Dermis blood vessel endothelial cell (primary cell): ENCODE results near the gene MYOZ3. TPM values are rescaled to one million over a fixed set of nuclear protein-coding genes. Genes with fewer than 3 reads are reported as not detected.
A peak's percentile ranks its signal among the peaks of the same experiment; 100 is the strongest.

Experiments used
- DNase-seq: peaks from one replicate; pipeline ENCODE4 v3.0.0; 2010
- total RNA-seq: library from RNA; depleted of rRNA; stranded (reverse); fragments of >200 nt; gene quantifications from 2 replicates; pipeline ENCODE4 v1.2.3, GENCODE V29; 2014

Gene MYOZ3
- total RNA-seq, 1 donor from 2014 or later, result 0.17 TPM

DNA sequence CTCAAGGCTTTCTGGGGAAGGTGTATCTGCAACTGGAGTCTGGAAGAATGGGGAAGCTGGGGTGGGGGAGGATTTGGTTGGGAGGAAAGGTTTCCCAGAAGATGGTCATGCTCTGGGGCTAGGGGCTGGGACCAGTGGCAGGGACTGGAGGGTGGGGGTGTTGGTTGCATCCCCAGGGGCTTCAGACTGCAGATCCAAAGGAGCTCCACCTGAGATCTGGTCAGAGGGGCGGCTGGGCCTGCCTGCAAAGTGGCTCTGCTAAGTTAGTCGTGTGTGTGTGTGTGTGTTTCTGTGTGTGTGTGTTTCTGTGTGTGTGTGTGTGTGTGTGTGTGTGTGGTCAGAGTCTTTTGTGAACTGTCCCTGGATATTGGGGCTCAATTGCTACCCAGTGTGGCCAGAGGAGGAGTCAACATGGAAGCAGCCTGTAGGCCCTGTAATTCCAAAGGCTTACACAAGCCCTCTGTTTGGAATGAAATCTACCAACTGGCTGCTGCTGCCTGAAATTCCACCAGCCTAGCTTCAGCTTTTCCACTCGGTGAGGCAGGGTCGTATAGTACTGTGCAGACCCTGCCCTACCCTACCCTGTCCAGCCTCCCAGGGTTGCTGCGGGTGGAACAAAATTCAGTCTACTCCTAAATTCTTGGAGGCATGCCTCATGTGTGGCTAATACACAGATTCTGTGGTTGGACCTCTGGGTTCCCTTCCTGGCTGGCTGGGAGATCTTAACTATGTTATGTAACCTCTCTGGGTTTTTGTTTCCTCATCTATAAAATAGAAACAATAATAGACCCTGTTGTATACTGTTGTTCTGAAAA lies 33.1 kb upstream of the MYOZ3 start:
- DNase-seq, result no peak

DNA sequence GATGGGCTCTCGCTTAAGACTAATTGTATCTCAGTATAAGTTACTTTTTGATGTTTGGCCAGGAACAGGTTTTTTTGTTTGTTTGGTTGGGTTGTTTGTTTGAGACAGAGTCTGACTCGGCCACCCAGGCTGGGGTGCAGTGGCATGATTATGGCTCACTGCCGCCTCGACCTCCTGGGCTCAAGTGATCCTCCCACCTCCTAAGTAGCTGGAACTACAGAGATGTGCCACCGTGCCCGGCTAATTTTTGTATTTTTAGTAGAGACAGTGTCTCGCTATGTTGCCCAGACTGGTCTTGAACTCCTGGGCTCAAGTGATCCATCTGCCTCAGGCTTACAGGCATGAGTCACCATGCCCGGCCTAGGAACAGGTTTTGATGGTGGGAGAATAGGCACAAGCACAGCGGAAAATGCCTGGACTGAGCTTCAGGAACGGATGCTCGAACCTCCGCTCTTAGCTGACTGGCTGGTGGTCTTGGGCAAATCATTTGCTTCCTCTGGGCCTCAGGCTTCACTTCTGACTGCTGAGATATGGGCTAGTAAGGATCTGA lies 32.0 kb upstream of the MYOZ3 start:
- no peak for DNase-seq

DNA sequence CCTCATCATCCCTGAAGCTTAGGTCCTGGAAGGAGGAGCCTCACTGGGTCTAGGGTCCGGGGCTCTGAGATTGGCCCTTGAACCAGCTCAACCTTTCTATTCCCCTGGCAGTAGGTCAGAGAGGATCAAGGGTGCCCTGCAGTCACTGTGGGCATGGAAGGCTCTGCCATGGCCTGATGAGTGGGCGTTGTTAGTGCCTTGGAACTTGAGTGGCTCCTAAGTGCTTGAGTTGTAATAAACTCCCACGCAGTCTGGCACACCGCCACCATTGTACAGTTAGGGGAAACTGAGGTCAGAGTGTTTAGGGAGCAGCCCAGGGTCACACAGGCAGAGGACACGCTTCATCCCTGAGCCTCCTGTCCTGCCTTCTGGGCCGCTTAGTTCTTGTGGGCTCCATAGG lies 31.0 kb upstream of the MYOZ3 start:
- no peak for DNase-seq

DNA sequence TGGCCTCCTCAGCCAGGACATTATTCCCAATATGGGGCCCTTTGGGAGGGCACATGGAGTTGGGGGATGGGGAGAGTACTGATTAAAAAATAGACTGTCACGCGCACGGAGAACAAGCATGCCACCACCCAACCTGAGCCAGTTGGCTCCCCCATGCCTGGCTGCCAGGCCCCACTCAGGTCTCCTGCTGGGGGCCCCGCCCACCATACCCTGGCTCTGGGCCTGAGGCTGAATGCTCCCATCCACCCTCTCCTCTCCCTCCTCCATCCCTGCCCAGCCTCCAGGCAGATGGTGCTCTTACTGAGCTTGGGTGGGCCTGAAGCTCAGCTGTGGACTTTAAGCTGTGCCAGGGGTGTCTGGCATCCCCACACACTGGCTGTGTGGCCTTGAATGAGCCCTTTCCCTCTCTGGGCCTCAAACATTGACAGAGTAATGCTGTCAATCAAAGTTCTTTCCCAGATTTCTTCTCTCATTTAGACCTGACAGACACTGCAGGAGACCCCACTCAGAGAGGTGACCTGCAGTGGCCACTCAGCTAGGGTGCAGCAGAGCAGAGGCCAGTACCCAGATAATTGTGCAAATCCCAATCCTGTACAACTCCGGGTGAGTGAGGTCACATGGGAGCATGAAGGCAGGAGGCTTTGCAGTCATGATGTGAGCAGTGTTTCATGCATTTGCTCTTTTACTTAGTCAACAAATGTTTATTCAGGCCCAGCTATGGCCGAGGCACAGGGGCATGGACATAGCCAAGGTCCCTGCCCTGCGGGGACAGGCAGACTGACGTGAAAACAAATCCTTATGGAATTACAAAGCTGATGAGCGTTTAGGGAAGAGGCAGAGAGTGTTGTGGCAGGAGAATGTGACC lies 30.4 kb upstream of the MYOZ3 start:
- no peak for DNase-seq

DNA sequence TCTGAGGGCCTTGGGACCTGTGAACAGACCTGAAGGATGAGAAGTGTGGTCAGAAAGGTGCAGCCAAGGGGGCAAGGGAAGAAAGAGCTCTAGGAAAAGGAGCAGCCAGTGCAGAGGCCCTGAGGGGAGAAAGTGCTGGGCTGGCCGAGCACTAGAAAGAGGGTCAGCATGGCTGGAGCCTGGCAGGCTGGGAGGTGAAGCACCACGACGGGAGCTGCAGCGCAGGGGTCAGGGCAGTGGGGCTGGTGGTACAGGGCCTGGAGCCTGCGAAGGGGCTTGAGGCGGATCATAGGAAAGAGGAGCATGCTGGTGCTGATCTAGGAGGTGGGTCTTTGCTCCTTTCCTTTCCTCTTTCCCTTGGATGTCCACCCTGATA lies 29.7 kb upstream of the MYOZ3 start:
- DNase-seq, result no peak

DNA sequence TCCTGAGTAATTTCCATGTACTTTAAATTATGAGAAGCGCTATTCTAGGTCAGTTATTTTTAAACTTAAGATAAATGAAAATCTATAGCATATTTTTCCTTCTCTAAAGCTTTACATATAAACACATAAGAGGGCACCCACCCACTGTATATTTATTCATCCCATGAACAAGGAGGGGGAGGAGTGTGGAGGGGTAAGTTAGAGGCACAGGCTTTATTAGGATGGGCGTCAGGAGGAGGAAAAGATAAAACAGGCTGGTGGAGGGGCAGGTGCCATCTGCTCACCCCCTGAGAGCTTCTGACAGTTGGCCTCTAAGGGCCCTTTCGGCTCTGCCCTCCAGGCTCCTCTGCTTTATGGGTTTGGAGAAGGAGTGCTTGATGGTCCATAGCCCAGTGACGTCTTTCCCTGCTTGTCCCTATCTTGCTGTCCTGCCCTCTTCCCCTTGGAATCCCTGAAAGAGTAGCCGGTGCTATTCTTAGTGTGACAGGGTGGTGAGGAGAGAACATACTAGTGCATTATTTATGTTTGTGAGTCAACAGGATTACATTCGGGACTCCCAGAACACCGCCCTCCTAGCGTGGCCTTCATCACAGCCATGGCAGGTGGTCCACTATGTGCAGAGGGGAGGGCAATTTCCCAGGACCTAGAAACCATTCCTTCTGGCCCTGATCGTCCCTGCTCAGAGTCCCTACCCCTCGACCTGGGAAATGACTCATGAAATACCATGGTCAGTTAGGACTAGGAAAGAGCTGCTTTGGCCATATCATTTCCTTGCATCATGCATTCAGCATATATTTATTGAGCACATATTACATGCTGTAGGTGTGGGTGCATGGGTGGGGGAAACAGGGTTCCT lies 28.5 kb upstream of the MYOZ3 start:
- peak; percentile 77 for DNase-seq

DNA sequence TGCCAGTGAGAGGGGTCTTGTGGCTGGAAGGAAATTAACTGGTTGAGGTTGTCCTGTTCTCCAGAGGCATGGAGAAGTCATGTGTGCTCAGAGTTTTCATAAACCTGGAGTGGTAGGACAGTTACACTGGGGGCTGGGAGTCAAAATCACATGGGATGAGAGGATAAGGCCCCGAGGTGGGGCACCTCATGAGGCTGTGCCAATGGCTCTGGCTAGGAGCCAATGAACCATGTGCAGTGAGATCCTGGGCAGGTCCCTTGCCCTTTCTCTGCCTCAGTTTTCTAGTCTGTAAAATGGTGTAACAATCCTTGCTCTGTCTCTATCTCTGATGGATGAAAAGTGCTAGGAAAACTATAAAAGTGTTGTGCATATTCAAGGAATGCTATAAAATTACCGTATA lies 27.6 kb upstream of the MYOZ3 start:
- DNase-seq, result no peak

DNA sequence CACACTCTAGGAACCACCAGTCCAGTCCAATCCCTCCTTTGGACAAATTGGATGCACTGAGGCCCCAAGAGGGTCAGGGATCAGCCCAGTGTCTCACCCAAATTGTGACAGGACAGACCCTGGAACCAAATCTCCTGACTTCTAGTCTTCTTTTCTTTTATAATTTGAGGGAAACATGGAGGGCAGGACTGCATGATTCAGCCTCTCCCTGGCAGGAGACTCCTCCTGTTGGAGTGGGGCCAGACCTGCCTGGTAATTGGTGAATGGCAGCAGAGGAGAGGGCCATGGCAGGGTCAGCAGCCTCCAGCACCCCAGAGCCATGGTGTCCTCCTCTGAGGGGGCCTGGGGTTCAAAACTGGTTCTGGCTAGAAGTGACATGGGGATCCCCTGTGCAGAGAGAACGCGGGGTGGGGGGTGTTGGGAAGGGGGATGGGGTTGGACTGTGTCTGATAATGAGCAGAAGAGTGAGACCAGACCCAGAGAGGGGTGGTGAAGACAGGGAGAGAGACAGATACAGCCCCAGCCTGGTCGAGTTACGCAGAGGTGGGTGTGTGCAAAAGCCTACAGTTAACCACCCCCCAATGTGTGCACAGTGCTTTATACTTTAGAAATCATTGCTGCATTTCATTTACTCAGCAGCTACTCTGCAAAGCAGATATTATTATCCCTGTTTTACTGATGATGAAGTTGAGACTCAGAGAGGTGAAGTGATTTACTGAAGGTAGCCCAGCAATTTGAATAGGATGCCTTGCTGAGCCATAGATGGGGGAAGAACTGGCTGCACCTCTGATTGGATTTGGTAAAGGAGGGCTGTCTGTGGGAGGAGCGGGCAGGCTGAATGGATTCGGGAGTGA lies 24.4 kb upstream of the MYOZ3 start:
- peak; percentile 82 for DNase-seq

DNA sequence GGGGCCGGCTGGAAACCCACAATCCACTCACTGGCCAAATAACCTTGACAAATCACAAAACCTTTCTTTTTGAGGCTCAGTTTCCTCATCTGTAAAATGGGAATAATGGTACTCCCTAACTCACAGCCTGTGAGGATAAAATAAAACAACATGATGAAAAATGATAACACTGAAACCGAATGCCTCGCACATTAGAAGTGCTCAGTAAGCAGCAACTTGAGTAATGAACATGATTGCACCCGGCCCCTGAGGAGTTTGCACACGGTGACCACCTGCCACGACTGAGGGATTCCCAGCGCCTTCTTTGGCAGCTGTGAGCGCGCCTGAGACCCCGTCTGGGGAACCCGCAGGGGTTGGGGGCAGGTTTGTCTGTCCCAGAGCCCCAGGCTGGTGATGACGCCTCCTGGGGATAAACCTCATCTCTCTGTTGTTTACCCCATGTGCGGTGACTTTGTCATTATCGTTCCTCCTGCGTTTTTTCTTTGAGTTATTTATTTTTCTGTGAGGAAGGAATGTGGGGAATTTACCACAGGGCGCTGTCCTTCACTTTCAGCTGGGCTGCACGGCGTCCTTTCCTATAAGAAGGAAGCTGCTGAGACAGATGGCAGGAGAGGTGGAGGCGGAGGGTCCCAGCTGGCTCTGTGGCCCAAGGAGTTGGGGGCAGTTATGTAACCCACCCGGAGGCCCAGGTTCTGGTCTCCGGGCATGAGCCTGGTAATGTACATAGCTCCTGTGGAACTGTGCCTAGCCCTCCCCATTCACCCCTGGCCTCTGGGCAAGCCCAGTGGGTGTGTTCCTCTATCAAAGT lies 23.6 kb upstream of the MYOZ3 start:
- DNase-seq, result peak; percentile 86

DNA sequence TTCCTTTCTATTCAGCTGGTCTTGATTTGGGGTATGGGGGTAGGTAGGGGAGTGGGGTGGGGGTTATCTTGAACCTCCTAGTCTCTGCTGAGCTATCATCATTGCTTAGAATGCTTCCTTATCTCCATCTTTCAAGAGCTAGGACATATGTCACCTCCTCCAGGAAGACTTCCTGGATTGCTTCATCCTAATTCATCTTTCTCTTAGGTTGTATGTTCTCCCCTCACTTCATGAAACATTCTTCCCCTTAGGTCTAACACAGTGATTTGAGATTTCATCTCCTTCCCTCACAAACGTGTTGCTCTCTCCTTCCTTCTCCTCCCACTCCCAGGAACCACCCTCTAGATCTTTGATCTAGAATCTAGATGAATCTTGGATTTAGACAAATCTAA lies 23.0 kb upstream of the MYOZ3 start:
- no peak for DNase-seq

DNA sequence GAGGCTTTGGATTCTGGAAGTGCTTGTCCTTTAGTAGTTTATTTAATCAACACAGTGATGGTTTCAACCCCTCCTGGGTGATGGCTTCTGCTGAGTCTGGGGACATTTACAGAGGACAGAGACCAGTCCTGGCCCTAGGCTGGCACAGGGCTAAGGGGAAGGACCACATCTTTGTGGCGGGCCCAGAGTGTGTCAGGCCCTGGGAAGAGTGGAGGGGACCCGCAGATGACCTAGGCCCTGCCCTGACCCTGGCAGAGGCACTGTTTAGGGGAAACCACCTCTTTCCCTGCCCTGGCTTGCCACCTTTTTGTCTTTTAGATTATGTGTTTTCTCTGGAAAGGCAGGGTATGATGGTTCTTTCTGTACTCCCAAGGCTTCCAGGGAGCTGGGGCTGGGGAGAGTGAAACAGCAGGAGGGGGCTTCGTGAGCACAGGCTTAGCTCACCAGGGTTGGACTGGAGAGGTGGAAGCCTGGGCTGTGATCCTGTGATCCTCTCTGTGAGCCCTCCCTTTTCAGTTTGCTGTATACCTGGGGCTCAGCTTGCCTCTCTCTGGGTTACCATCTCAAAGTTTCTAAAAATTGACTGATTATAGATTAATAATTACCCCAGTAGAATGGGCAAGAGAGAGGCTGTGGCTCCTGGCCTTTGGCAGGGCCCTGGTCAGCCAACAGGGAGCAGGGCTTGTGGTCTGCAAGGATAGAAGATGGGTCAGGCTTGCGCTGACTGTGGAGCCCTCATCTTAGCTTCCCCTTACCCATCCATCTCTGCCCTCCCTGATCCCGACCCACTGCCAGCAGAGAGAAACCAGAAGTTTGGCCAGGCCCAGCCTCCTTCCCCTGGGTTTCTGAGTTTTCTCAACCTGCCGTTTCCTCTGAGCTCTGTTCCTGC lies 22.3 kb upstream of the MYOZ3 start:
- DNase-seq, result no peak

DNA sequence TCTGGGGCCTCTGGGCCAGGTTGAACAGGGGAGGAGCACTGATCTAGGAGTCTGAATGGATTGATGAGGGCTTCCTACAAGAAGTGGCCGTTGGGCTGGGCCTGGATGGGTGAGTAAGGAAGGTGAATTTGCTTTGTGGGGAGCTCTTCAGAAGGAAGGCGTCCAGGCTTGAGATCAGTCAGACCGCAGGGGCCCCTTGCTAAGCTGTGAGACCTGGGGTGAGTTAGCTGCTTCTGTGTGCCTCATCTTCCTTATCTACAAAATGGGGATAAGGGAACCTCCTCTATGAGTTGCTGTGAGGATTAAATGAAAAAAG lies 21.7 kb upstream of the MYOZ3 start:
- DNase-seq, result no peak

DNA sequence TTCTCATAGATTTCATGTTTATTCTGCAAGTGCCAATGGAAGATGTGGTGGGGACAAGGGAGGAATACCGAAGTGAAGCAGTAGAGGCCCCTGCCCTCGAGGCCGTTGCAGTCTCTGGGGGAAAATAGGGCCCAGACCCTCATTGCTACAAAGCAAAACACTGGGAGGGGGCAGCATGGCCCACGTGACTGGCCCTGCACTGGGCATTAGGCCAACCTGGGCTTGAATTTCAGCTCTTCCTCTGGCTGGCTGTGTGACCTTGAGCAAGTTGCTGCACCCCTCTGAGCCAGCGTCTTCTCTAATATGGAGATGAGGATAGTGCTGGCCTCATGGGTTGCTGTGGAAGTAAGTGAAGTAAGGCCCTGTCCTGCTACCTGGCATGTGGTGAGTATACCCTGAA lies 21.3 kb upstream of the MYOZ3 start:
- peak; percentile 52 for DNase-seq

DNA sequence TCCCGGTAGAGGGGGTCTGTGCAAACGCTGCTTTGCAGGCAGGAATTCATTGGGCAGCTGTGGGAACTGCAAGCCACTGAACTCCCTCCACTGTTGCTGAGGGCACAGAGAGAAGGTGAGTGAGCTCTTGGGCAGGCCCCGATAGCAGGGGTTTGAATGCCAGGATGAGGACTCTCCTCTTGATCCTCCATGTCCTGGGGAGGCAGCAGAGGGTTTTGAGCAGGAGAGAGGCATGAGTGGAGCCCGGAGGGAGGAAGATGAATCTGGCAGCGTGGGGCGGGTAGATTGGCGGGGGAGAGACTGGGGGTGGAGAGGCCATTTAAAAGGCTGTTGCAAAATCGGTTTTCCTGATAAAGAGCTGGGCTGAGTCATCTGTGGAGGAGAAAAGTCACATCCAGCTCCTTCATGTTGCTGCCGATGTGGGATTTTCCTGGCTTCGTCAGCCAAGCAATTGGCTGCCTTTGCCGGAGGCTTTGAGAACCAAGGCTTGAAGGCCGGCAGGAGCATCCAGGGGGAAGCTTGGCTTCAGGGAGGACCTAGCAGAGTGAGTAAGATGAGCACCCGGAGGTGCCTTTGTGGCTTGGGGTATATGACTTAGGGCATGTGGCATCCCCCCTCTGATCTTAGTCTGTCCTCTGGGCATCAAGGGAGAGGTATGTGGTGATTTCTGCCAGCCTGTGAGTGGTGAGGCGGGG lies 20.6 kb upstream of the MYOZ3 start, which contains the start of gene SYNPO:
SYNPO (plus strand) TSS at position 350 of the 695 bp plus-strand sequence. CDS start 7,616 bp downstream, outside the sequence.
- peak; percentile 82 for DNase-seq

DNA sequence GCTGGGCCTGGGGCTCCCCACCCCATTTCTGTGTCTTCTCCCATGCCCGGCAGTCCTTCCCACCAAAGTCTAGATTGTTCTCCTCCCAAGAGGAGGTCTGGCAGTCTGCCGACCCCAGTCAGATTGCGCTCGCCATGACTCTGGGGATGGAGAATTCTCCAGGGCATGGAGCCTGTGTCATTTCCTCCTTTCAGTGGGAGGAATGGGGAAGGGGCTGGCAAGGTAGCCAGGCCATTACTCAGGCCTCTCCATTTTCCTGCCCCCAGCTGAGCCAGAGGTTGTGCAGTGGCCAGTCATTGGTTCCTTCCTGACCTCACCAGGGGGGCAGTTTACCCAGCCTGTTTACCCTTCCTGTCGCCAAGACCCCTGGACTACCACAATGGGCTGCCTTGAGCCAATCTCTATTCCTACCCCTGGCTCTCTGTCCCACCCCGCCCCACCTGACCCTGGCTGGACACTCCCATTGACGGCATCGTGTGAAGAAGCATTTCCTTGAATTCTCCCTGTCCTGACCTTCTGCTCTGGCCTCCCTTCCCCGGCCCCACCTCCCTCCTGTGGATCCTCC lies 20.0 kb upstream of the MYOZ3 start:
- peak; percentile 97 for DNase-seq

DNA sequence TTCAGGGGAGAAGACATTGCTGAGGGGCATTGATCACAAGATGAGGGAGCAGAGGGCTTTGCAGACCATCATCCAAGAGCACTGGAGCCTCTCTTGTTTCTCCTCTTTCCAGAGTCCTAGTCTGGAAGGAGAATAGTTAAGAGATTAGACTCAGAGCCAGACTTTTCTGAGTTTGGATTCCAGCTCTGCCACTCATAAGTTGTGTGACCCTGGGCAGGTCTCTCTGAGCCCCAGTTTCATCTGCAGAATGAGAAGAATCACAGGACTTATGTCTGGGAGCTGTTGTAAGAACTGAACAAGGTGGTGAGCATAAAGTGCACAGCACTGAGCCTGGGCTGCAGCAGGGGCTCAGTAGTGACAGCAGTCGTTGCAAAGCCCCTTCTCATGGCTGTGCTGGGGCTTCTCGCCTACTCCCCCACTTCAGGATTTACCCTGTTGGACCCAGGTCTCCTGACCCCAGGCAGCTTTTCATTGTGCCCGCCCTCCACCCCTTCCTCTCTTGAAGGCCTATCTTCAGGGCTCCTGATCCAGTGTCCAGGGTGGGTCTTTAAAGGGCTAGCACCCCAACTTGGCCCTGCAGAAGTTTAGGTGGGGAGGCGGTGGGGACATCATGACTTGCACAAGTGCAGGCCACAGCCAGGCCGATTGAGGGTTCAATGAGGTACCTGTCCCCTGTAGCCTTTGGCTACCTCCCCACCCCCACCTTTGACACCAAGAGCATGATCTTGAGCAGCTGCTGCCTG lies 19.1 kb upstream of the MYOZ3 start:
- DNase-seq, result peak; percentile 36

DNA sequence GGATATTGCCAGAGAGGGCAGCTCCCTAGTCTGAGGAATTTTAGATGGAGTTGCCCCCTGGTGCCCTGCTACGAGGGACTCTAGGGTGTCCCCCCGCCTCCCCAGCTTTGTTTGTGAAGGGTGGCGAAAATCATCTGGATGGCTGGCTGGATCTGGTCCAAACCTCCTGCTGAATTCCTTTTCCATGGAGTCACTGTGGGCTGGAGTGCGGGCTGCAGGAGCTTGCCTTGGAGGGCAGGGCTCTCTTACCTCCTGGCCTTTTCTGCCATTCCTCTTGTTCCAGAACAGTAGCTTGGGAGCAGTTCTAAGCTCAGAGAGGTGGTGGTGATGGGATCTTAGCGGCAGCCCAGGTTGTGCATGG lies 18.5 kb upstream of the MYOZ3 start:
- peak; percentile 91 for DNase-seq
